IMR-90 (cell line): ENCODE measurements around the gene AK2. TPM values are rescaled to one million over a fixed set of nuclear protein-coding genes. Genes with fewer than 3 reads are reported as not detected.
A peak's percentile ranks its signal among the peaks of the same experiment; 100 is the strongest.

Experiments
- ATAC-seq: fragments of 200-7000 bp; cut with Tn5 transposase; 2 replicates; pipeline ENCODE4 v1.9.1; 2020; ENCODE audit warnings: low read depth, mild to moderate bottlenecking, moderate library complexity
- BruUV-seq: library from RNA; stranded (reverse); fragments of 400-500 nt; replicated peaks from 2 replicates; lab custom pipeline; 2021; lab: Mats Ljungman, UMichigan
- CTCF ChIA-PET: fragments of 300-600 bp; formaldehyde crosslinking; extraction: SDS; loops from one replicate; lab custom pipeline; 2021; ENCODE audit warnings: antibody characterized with exemption; lab: Yijun Ruan, JAX
- POLR2A ChIA-PET: fragments of 300-600 bp; sonication (Branson Sonifier 250); formaldehyde crosslinking; loops from one replicate; lab custom pipeline; 2022; ENCODE audit warnings: antibody characterized with exemption; ENCODE audit not compliant: unreplicated experiment; lab: Charles Lee
- DNase-seq: peaks from one replicate; pipeline ENCODE4 v3.0.0; 2013
- H2AFZ ChIP-seq: replicated peaks from 2 replicates; pipeline ENCODE3; 2013; ENCODE audit warnings: low read length, mild to moderate bottlenecking; ENCODE audit not compliant: poor library complexity
- H2AK5ac ChIP-seq: 2 replicates; pipeline ENCODE4 v1.6.1; 2013; ENCODE audit warnings: low read depth, low read length, inconsistent platforms
- H2AK9ac ChIP-seq: replicated peaks from 2 replicates; pipeline ENCODE3; 2013; ENCODE audit warnings: mild to moderate bottlenecking, low read depth, low read length, moderate library complexity; ENCODE audit not compliant: poor library complexity
- H2BK120ac ChIP-seq: 2 replicates; pipeline ENCODE4 v1.6.1; 2013; ENCODE audit warnings: low read depth, low read length, inconsistent platforms
- H2BK15ac ChIP-seq: 3 replicates; pipeline ENCODE4 v1.6.1; 2013; ENCODE audit warnings: low read depth, low read length, inconsistent platforms
- H2BK20ac ChIP-seq: 2 replicates; pipeline ENCODE4 v1.6.1; 2013; ENCODE audit warnings: low read depth, mild to moderate bottlenecking, inconsistent platforms, low read length, moderate library complexity
- H2BK5ac ChIP-seq: 2 replicates; pipeline ENCODE4 v1.6.1; 2013; ENCODE audit warnings: mild to moderate bottlenecking, low read depth, low read length, inconsistent platforms; ENCODE audit not compliant: poor library complexity, severe bottlenecking
- H3K14ac ChIP-seq: replicated peaks from 2 replicates; pipeline ENCODE4 v1.6.1; 2013; ENCODE audit warnings: low read depth, low read length, inconsistent platforms
- H3K18ac ChIP-seq: 2 replicates; pipeline ENCODE4 v1.6.1; 2013; ENCODE audit warnings: low read depth, low read length, control low read depth
- H3K23ac ChIP-seq: 2 replicates; pipeline ENCODE4 v1.6.1; 2013; ENCODE audit warnings: low read depth, low read length, inconsistent platforms
- H3K27ac ChIP-seq: 2 replicates; pipeline ENCODE4 v1.5.1; 2013; ENCODE audit warnings: mild to moderate bottlenecking, control low read depth, low read length; ENCODE audit not compliant: insufficient read depth
- H3K27me3 ChIP-seq: 2 replicates; pipeline ENCODE4 v1.6.1; 2013; ENCODE audit warnings: low read length; ENCODE audit not compliant: control insufficient read depth, insufficient read depth
- H3K36me3 ChIP-seq: 2 replicates; pipeline ENCODE4 v1.6.1; 2013; ENCODE audit warnings: low read length, mixed read lengths; ENCODE audit not compliant: control insufficient read depth, insufficient read depth
- H3K4ac ChIP-seq: 2 replicates; pipeline ENCODE4 v1.6.1; 2013; ENCODE audit warnings: low read depth, low read length, inconsistent platforms
- H3K4me1 ChIP-seq: 2 replicates; pipeline ENCODE4 v1.6.1; 2013; ENCODE audit warnings: low read length, mixed read lengths; ENCODE audit not compliant: control insufficient read depth, insufficient read depth
- H3K4me2 ChIP-seq: 2 replicates; pipeline ENCODE4 v1.6.1; 2013; ENCODE audit warnings: low read depth, mild to moderate bottlenecking, control low read depth, low read length, moderate library complexity
- H3K4me3 ChIP-seq: 2 replicates; pipeline ENCODE4 v1.5.1; 2013; ENCODE audit warnings: low read depth, mild to moderate bottlenecking, control low read depth, low read length, moderate library complexity; ENCODE audit not compliant: insufficient read depth
- H3K56ac ChIP-seq: 2 replicates; pipeline ENCODE4 v1.6.1; 2013; ENCODE audit warnings: low read length, inconsistent platforms; ENCODE audit not compliant: insufficient read depth; ENCODE audit errors: extremely low read depth
- H3K79me1 ChIP-seq, 2 experiments: 2 replicates each; pipeline ENCODE4 v1.6.1; 2013; ENCODE audit warnings: low read length in 2 of 2, inconsistent platforms in 1 of 2, low read depth in 1 of 2
- H3K9ac ChIP-seq: 2 replicates; pipeline ENCODE4 v1.6.1; 2013; ENCODE audit warnings: low read depth, low read length, control low read depth
- H3K9me1 ChIP-seq: 2 replicates; pipeline ENCODE4 v1.6.1; 2013; ENCODE audit warnings: low read length, inconsistent platforms; ENCODE audit not compliant: insufficient read depth
- H3K9me3 ChIP-seq: 2 replicates; pipeline ENCODE4 v1.6.1; 2013; ENCODE audit warnings: low read length; ENCODE audit not compliant: control insufficient read depth, insufficient read depth
- H4K20me1 ChIP-seq: 2 replicates; pipeline ENCODE4 v1.6.1; 2013; ENCODE audit warnings: low read length, inconsistent platforms; ENCODE audit not compliant: insufficient read depth
- H4K5ac ChIP-seq: 2 replicates; pipeline ENCODE4 v1.6.1; 2013; ENCODE audit warnings: mild to moderate bottlenecking, low read depth, low read length, control low read depth
- H4K8ac ChIP-seq, 2 experiments: 2 replicates each; pipeline ENCODE4 v1.6.1; 2013; ENCODE audit warnings: low read depth in 2 of 2, low read length in 2 of 2, control low read depth in 1 of 2, inconsistent platforms in 1 of 2
- H4K91ac ChIP-seq: 2 replicates; pipeline ENCODE4 v1.6.1; 2013; ENCODE audit warnings: low read depth, low read length, inconsistent platforms; ENCODE audit not compliant: insufficient read depth
- BHLHE40 ChIP-seq: fragments of 150-350 bp; IDR thresholded peaks from 2 replicates; pipeline ENCODE4 v1.6.1; 2016; ENCODE audit warnings: mild to moderate bottlenecking, low read depth, low read length
- CHD1 ChIP-seq: IDR thresholded peaks from 2 replicates; pipeline ENCODE4 v1.6.1; 2012; ENCODE audit warnings: low read depth, low read length, improper control_type of control experiment
- ELK1 ChIP-seq: fragments of 150-350 bp; IDR thresholded peaks from 2 replicates; pipeline ENCODE4 v1.6.1; 2016; ENCODE audit warnings: low read depth, mild to moderate bottlenecking, low read length, moderate library complexity, borderline replicate concordance
- FOS ChIP-seq: fragments of 150-350 bp; IDR thresholded peaks from 2 replicates; pipeline ENCODE4 v1.6.1; 2016; ENCODE audit warnings: low read depth, low read length
- MAZ ChIP-seq: IDR thresholded peaks from 2 replicates; pipeline ENCODE4 v1.6.1; 2012; ENCODE audit warnings: low read depth, mild to moderate bottlenecking, low read length, improper control_type of control experiment, moderate library complexity, borderline replicate concordance
- RAD21 ChIP-seq: IDR thresholded peaks from 2 replicates; pipeline ENCODE4 v1.6.1; 2012; ENCODE audit warnings: low read length, improper control_type of control experiment
- SMC3 ChIP-seq: fragments of 150-350 bp; IDR thresholded peaks from 2 replicates; pipeline ENCODE4 v1.6.1; 2016; ENCODE audit warnings: low read depth, mild to moderate bottlenecking, antibody characterized with exemption, low read length, moderate library complexity
- WGBS, 2 experiments: methylation state at CpG; one replicate each; pipeline versions ENCODE4 v1.1.5 to v1.1.7; 2013; ENCODE audit warnings: missing lambda C conversion rate in 2 of 2; ENCODE audit not compliant: insufficient read length in 1 of 2; ENCODE audit errors: extremely low coverage in 2 of 2; 5-methylcytosine and 5-hydroxymethylcytosine counted together
- dilution Hi-C: fragments of 300-500 bp; cut with HindIII; formaldehyde crosslinking; loops from one replicate; pipeline ENCODE4 v1.14.3; 2018; ENCODE audit warnings: low sequenced_read_pairs; ENCODE audit not compliant: unreplicated experiment
- in situ Hi-C: fragments of 300-500 bp; cut with MboI; formaldehyde crosslinking; loops from 3 replicates; pipeline ENCODE4 v1.14.3; 2019; ENCODE audit warnings: low sequenced_read_pairs, inconsistent platforms, mixed read lengths
- intact Hi-C: fragments of 100-400 bp; cut with micrococcal nuclease; formaldehyde crosslinking; loops from 2 replicates; pipeline ENCODE4 v1.10.0; 2022
- polyA plus RNA-seq, 3 experiments: library from polyadenylated mRNA; depleted of rRNA; stranded (reverse); fragments of >200 nt; gene quantifications; 2 replicates each; pipeline ENCODE4 v1.2.3, GENCODE V29; 2012; ENCODE audit warnings: low replicate concordance in 1 of 3
- total RNA-seq: library from RNA; depleted of rRNA; stranded (reverse); fragments of >200 nt; gene quantifications from 2 replicates; pipeline ENCODE4 v1.2.3, GENCODE V29; 2012

AK2 gene
- total and polyA plus RNA-seq, 2 of the 4 experiments (the other 2 are of a cell fraction), result 118 to 203 TPM

DNA sequence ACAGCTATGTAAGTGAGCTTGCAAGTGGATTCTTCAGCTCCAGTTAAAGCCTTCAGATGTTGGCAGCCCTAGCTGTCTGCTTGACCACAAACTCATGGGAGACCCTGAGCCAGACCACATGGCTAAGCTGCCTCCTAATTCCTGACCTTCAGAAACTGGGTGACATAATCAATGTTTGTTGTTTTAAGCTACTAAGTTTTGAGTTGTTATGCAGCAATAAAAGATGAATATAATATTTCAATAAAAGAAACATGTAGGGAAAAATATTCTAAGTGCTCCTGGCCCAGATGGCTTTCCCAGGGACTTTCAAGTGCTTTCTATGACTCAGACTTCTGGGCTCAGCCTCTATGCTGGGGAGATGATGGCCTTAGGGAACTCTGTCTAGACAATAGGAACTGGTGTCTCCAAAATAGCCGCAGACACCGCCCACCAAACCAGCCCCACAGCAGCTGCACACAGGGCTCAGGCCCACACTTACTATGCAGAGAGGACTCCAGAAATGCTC lies 23.9 kb upstream of the AK2 start:
- CTCF ChIA-PET, result interaction anchor here (1.1 kb wide), 1 partner anchor 35 kb away, joined by 4 read pairs; no protein-coding TSS in a partner anchor

More for the DNA sequence above, 23.9 kb upstream of the AK2 start:
- Histone ChIP-seq H3K4me3 (no peak overlapping the region), H2AK9ac (no peak overlapping the region), H2BK5ac (no peak overlapping the region), H3K56ac (no peak overlapping the region), H3K9me3 (peaks cover 25% of the 10 kb centered on the region), H2AFZ (no peak overlapping the region), H3K14ac (no peak overlapping the region), H3K27ac (no peak overlapping the region), H3K9me1 (no peaks in the 10 kb centered on the region), H3K23ac (no peak overlapping the region), H4K91ac (no peak overlapping the region), H3K9ac (no peak overlapping the region), H3K79me1 (no peaks in the 10 kb centered on the region), H4K20me1 (no peaks in the 10 kb centered on the region), H3K36me3 (no peaks in the 10 kb centered on the region), H3K4me1 (0 out of 2 replicates have a peak, but pooled peaks cover 1% of the 10 kb centered on the region), H2AK5ac (no peak overlapping the region), H3K27me3 (no peaks in the 10 kb centered on the region), H2BK120ac (no peak overlapping the region), H3K4ac (no peak overlapping the region), H4K8ac (no peak overlapping the region), H2BK20ac (no peak overlapping the region), H2BK15ac (no peak overlapping the region), H3K4me2 (no peak overlapping the region), H3K18ac (no peak overlapping the region), H4K5ac (no peak overlapping the region)
- in situ Hi-C loops (no loop called here), intact Hi-C loops (no loop called here), dilution Hi-C loops (no loop called here)
- no CpG with 5 or more reads among the region's 2 CpGs for WGBS, 2 experiments
- TF ChIP-seq FOS (no peak), ELK1 (no peak), BHLHE40 (no peak), CHD1 (no peak), SMC3 (no peak), RAD21 (no peak), MAZ (no peak)
- no TSS peak for BruUV-seq
- peak; percentile 77 for ATAC-seq
- DNase-seq, result peak; percentile 76
- POLR2A ChIA-PET, result no interaction called here
